ENCODE measurements around the gene SRC. TPM values are rescaled to one million over a fixed set of nuclear protein-coding genes. Genes with fewer than 3 reads are reported as not detected.

Gene SRC
- total and polyA plus RNA-seq, 2 experiments from 2014 or later, result 8.0 to 25.9 TPM

- Histone ChIP-seq H3K9me2 (ENCODE audit: insufficient read depth) (no peaks in the 10 kb centered on the region), H3K36me3 (ENCODE audit: insufficient read depth) (no peaks in the 10 kb centered on the region), H4K20me1 (replicated peaks; ENCODE audit: insufficient read depth) (no peaks in the 10 kb centered on the region), H3F3A (replicated peaks; ENCODE audit: low read depth) (0 out of 2 replicates have a peak, but pooled peaks cover 11% of the 10 kb centered on the region), H3K27me3 (ENCODE audit: insufficient read depth) (peaks cover 3% of the 10 kb centered on the region; the same call in 1 of the 2 replicates), H3K4me2 (no peak overlapping the region), H3K4me1 (ENCODE audit: insufficient read depth) (peaks cover 12% of the 10 kb centered on the region), H2AFZ (no peak overlapping the region), H3K79me2 (replicated peaks; ENCODE audit: insufficient read depth) (no peaks in the 10 kb centered on the region), H3K4me3 (no peak overlapping the region), H3K27ac (ENCODE audit: low read depth) (no peak overlapping the region)
- Mint-ChIP-seq H3K4me1 (peaks cover 21% of the 10 kb centered on the region), H3K36me3 (ENCODE audit: low read depth) (peaks cover 25% of the 10 kb centered on the region; the same call in 2 of the 3 replicates), H3K4me3 (no peak overlapping the region), H3K27ac (peak overlapping the region; percentile 78; the same call in 1 of the 2 replicates), H3K9me3 (no peaks in the 10 kb centered on the region), H3K27me3 (ENCODE audit: insufficient read depth, low read depth, poor library complexity) (peaks cover 23% of the 10 kb centered on the region)
- no peak for DNase-seq (ENCODE audit: low spot score)
- ATAC-seq, result no peak
- no peak for TF ChIP-seq NANOG (IDR thresholded peaks at IDR 0.05; ENCODE audit: borderline replicate concordance)
- TF ChIP-seq ETS1 (IDR thresholded peaks at IDR 0.05), result no peak
- no peak for TF ChIP-seq EZH2 (IDR thresholded peaks at IDR 0.05; ENCODE audit: low read depth, unreplicated experiment)
- TF ChIP-seq ZNF114 (CRISPR knock-in tag; IDR thresholded peaks at IDR 0.05), result no peak
- no peak for TF ChIP-seq ZNF331 (CRISPR knock-in tag; IDR thresholded peaks at IDR 0.05; ENCODE audit: low read depth)
Measured at GRCh38 chr20:37401930-37402675, 56.2 kb downstream of the SRC start.

GRCh38 chr20:37403107-37404033, 57.4 kb downstream of the SRC start:
- 0 out of 2 replicates have a peak, but pooled peaks cover 18% of the 10 kb centered on the region for H3F3A ChIP-seq (replicated peaks; ENCODE audit: low read depth)
- no peak overlapping the region; the same call in 1 of the 2 replicates for H3K27ac Mint-ChIP-seq
- peaks cover 27% of the 10 kb centered on the region for H3K27me3 Mint-ChIP-seq (ENCODE audit: insufficient read depth, low read depth, poor library complexity)
- H3K36me3 ChIP-seq (ENCODE audit: insufficient read depth), result no peaks in the 10 kb centered on the region
- no peak overlapping the region for H3K4me2 ChIP-seq
- no peaks in the 10 kb centered on the region for H3K9me3 Mint-ChIP-seq
- ATAC-seq (no peak), DNase-seq (ENCODE audit: low spot score) (no peak)
- no peak overlapping the region for H3K4me3 Mint-ChIP-seq
- no peaks in the 10 kb centered on the region for H3K79me2 ChIP-seq (replicated peaks; ENCODE audit: insufficient read depth)
- H3K4me1 Mint-ChIP-seq, result peaks cover 23% of the 10 kb centered on the region
- peaks cover 3% of the 10 kb centered on the region; the same call in 1 of the 2 replicates for H3K27me3 ChIP-seq (ENCODE audit: insufficient read depth)
- TF ChIP-seq REST (IDR thresholded peaks at IDR 0.05; ENCODE audit: unreplicated experiment), result no peak
- TF ChIP-seq JUNB (IDR thresholded peaks at IDR 0.05; ENCODE audit: unreplicated experiment), result no peak
- no peak for TF ChIP-seq POLR2AphosphoS5 (IDR thresholded peaks at IDR 0.05; ENCODE audit: low read depth)
- TF ChIP-seq CTCF (conservative IDR thresholded peaks at IDR 0.05; ENCODE audit: low read depth in 2 of 2), result no peak
- no peak for TF ChIP-seq ZNF331 (CRISPR knock-in tag; IDR thresholded peaks at IDR 0.05; ENCODE audit: low read depth)
- TF ChIP-seq NANOG (IDR thresholded peaks at IDR 0.05; ENCODE audit: borderline replicate concordance), result no peak
- no peak for TF ChIP-seq EZH2 (IDR thresholded peaks at IDR 0.05; ENCODE audit: low read depth, unreplicated experiment)
- TF ChIP-seq STAT1 (IDR thresholded peaks at IDR 0.05; ENCODE audit: unreplicated experiment), result no peak
- TF ChIP-seq ETS1 (IDR thresholded peaks at IDR 0.05), result no peak
- no peak for TF ChIP-seq ZNF114 (CRISPR knock-in tag; IDR thresholded peaks at IDR 0.05)
- TF ChIP-seq EZH2phosphoT487 (IDR thresholded peaks at IDR 0.05; ENCODE audit: unreplicated experiment), result no peak
- H3K9me2 ChIP-seq (ENCODE audit: insufficient read depth), result no peaks in the 10 kb centered on the region
- no peak overlapping the region for H2AFZ ChIP-seq
- peaks cover 23% of the 10 kb centered on the region; the same call in 2 of the 3 replicates for H3K36me3 Mint-ChIP-seq (ENCODE audit: low read depth)
- peaks cover 14% of the 10 kb centered on the region for H3K4me1 ChIP-seq (ENCODE audit: insufficient read depth)
- no peak overlapping the region for H3K4me3 ChIP-seq
- H3K27ac ChIP-seq (ENCODE audit: low read depth), result no peak overlapping the region
- no peaks in the 10 kb centered on the region for H4K20me1 ChIP-seq (replicated peaks; ENCODE audit: insufficient read depth)
